ENCODE measurements around the gene FAM13A.
A peak's percentile ranks its signal among the peaks of the same experiment; 100 is the strongest.

Gene FAM13A

DNA sequence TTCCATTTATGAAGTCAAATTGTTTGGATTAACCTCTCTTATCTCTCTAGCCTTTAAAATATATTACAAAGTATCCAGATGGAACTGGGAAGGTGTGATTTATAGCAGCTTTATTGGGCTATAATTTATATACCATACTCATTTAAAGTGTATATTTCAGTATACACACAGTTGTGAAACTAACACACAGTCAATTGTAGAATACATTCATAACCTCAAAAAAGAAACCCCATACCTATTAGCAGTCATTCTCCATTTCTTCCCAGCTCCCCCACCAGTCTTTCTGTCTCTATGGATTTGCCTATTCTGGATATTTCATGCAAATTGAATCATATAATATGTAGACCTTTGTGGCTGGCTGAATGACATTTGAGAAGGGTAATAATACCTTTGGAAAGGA lies 351.8 kb downstream of the FAM13A start:
- Histone ChIP-seq H3K27me3 (ENCODE audit: insufficient read depth, poor library complexity, severe bottlenecking) (no peaks in the 10 kb centered on the region), H3K4me3 (replicated peaks; ENCODE audit: insufficient read depth, low read length) (no peak overlapping the region), H3K27ac (replicated peaks) (no peak overlapping the region)
- TF ChIP-seq SPI1 (IDR thresholded peaks at IDR 0.05; ENCODE audit: borderline replicate concordance, low read depth), result no peak
- TF ChIP-seq, protein P1, sequence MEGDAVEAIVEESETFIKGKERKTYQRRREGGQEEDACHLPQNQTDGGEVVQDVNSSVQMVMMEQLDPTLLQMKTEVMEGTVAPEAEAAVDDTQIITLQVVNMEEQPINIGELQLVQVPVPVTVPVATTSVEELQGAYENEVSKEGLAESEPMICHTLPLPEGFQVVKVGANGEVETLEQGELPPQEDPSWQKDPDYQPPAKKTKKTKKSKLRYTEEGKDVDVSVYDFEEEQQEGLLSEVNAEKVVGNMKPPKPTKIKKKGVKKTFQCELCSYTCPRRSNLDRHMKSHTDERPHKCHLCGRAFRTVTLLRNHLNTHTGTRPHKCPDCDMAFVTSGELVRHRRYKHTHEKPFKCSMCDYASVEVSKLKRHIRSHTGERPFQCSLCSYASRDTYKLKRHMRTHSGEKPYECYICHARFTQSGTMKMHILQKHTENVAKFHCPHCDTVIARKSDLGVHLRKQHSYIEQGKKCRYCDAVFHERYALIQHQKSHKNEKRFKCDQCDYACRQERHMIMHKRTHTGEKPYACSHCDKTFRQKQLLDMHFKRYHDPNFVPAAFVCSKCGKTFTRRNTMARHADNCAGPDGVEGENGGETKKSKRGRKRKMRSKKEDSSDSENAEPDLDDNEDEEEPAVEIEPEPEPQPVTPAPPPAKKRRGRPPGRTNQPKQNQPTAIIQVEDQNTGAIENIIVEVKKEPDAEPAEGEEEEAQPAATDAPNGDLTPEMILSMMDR (IDR thresholded peaks at IDR 0.05; ENCODE audit: insufficient read depth, low read length), result no peak
- TF ChIP-seq GABPA (IDR thresholded peaks at IDR 0.05; ENCODE audit: low read depth), result no peak
- TF ChIP-seq, protein P2, sequence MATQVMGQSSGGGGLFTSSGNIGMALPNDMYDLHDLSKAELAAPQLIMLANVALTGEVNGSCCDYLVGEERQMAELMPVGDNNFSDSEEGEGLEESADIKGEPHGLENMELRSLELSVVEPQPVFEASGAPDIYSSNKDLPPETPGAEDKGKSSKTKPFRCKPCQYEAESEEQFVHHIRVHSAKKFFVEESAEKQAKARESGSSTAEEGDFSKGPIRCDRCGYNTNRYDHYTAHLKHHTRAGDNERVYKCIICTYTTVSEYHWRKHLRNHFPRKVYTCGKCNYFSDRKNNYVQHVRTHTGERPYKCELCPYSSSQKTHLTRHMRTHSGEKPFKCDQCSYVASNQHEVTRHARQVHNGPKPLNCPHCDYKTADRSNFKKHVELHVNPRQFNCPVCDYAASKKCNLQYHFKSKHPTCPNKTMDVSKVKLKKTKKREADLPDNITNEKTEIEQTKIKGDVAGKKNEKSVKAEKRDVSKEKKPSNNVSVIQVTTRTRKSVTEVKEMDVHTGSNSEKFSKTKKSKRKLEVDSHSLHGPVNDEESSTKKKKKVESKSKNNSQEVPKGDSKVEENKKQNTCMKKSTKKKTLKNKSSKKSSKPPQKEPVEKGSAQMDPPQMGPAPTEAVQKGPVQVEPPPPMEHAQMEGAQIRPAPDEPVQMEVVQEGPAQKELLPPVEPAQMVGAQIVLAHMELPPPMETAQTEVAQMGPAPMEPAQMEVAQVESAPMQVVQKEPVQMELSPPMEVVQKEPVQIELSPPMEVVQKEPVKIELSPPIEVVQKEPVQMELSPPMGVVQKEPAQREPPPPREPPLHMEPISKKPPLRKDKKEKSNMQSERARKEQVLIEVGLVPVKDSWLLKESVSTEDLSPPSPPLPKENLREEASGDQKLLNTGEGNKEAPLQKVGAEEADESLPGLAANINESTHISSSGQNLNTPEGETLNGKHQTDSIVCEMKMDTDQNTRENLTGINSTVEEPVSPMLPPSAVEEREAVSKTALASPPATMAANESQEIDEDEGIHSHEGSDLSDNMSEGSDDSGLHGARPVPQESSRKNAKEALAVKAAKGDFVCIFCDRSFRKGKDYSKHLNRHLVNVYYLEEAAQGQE (IDR thresholded peaks at IDR 0.05; ENCODE audit: insufficient replicate concordance, low read depth), result no peak
- no peak for TF ChIP-seq POLR2AphosphoS5 (IDR thresholded peaks at IDR 0.05; ENCODE audit: low read depth)
- no peak for DNase-seq (ENCODE audit: low read depth in 1 of 2, low spot score in 1 of 2)

DNA sequence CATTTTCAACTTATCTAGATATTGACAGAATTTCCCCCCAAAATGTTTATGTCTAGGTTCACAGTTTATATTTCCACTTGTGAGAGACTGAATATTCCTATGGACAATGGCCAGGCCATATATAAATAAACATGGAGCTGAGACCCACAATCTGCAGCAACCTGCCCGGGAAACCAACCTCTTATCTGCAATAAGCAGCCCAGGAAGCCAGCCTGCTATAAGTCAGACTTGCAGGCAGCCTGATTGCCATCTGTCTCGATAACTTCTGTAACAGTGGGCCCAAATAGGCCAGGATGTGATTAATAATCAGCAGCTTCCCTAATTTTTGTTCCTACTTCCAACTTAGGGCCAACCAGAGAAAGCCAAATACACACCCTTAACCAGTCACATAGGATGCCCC lies 354.2 kb downstream of the FAM13A start:
- TF ChIP-seq, protein P2 (IDR thresholded peaks at IDR 0.05; ENCODE audit: insufficient replicate concordance, low read depth), result no peak
- TF ChIP-seq SPI1 (IDR thresholded peaks at IDR 0.05; ENCODE audit: borderline replicate concordance, low read depth), result no peak
- no peak for TF ChIP-seq POLR2AphosphoS5 (IDR thresholded peaks at IDR 0.05; ENCODE audit: low read depth)
- TF ChIP-seq, protein P1 (IDR thresholded peaks at IDR 0.05; ENCODE audit: insufficient read depth, low read length), result no peak
- TF ChIP-seq GABPA (IDR thresholded peaks at IDR 0.05; ENCODE audit: low read depth), result no peak
- H3K27ac ChIP-seq (replicated peaks), result no peak overlapping the region
- H3K27me3 ChIP-seq (ENCODE audit: insufficient read depth, poor library complexity, severe bottlenecking), result no peaks in the 10 kb centered on the region
- no peak for DNase-seq (ENCODE audit: low read depth in 1 of 2, low spot score in 1 of 2)
- H3K4me3 ChIP-seq (replicated peaks; ENCODE audit: insufficient read depth, low read length), result no peak overlapping the region

DNA sequence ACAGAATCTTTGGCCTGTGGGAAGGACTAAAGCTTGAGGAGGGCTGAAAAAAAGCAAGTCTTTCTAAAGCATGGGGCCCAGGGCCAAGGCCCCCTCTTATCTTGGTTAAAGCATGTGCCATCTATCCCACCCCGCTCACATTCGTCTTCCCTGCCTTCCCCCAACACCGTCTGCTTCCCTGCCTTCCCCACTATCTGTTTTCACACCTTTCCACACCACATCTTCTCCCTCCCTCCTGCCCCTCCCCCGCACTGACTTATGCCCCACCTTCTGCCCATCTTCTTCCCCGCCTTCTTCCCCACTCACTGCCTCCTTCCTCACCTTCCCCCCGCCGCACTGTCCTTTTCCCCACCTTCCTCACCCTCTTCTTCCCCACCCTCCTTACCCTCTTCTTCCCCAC lies 358.5 kb downstream of the FAM13A start:
- H3K4me3 ChIP-seq (replicated peaks; ENCODE audit: insufficient read depth, low read length), result no peak overlapping the region
- H3K27ac ChIP-seq (replicated peaks), result no peak overlapping the region
- TF ChIP-seq GABPA (IDR thresholded peaks at IDR 0.05; ENCODE audit: low read depth), result no peak
- no peaks in the 10 kb centered on the region for H3K27me3 ChIP-seq (ENCODE audit: insufficient read depth, poor library complexity, severe bottlenecking)
- no peak for DNase-seq (ENCODE audit: low read depth in 1 of 2, low spot score in 1 of 2)

DNA sequence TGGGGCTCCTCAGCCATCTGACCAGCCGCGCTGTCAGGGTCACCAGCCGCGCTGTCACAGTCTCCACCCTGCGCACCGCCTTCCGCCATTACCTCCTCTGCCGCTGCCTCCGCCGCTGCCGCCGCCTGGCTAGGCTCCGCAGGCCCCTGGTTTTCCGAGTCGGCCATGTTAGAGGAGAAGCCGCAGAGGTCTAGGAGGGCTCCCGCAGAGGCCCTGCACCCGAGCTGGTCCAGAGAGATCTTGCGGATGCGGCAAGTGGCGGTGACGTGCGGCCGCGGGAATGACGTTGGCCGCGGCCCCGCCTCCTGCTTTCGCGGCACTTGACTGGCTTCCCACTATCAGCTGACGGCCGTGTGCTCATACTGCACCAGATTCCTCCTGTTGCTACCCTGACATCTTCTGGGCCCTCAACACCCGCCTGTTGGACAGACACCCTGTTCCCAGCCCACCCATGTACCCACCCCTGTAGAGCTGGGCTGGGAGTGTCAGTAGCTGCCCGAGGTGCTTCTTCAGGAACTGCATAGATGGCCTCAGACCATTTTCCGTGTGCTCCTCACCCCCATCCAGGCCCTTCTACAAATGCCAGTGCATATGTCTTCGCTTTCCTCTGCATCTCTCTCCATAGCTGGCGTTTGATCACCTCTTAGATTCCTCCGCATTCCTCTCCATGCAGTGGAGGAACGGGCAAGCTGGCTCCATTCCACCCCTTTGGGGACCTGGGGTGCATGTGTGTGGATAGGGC lies 359.2 kb downstream of the FAM13A start, which contains the start of gene NAP1L5:
NAP1L5 (minus strand) TSS at position 242 of the 742 bp plus-strand sequence; CDS start at position 167, 75 bp downstream.
- no peaks in the 10 kb centered on the region for H3K27me3 ChIP-seq (ENCODE audit: insufficient read depth, poor library complexity, severe bottlenecking)
- TF ChIP-seq, protein P1 (IDR thresholded peaks at IDR 0.05; ENCODE audit: insufficient read depth, low read length), result no peak
- 0 out of 2 replicates have a peak, but pooled peaks have one; percentile 20 for TF ChIP-seq POLR2AphosphoS5 (IDR thresholded peaks at IDR 0.05; ENCODE audit: low read depth)
- peak; percentile 5 to 15 for DNase-seq (ENCODE audit: low read depth in 1 of 2, low spot score in 1 of 2)
- H3K4me3 ChIP-seq (replicated peaks; ENCODE audit: insufficient read depth, low read length), result peak within 1 kb of the TSS; percentile 50
- H3K27ac ChIP-seq (replicated peaks), result no peak within 1 kb of the TSS

Data from HL-60 (cell line).